Trophoblast cell (in vitro differentiated cells and primary cell): ENCODE results near the gene NELFB.
A peak's percentile ranks its signal among the peaks of the same experiment; 100 is the strongest.

ENCODE experiments used
- DNase-seq, 2 donors: peaks; one replicate each; pipeline ENCODE4 v3.0.0-alpha.2; 2016
- H2AFZ ChIP-seq: 2 replicates; pipeline ENCODE4 v1.6.1; 2013; ENCODE audit warnings: low read length, moderate library complexity, mild to moderate bottlenecking; ENCODE audit not compliant: insufficient read depth, poor library complexity
- H2AK5ac ChIP-seq: 2 replicates; pipeline ENCODE4 v1.6.1; 2013; ENCODE audit warnings: mild to moderate bottlenecking, low read length
- H2BK120ac ChIP-seq: 2 replicates; pipeline ENCODE4 v1.6.1; 2013; ENCODE audit warnings: low read length, mild to moderate bottlenecking, moderate library complexity; ENCODE audit not compliant: insufficient read depth, poor library complexity
- H2BK12ac ChIP-seq: 2 replicates; pipeline ENCODE4 v1.6.1; 2013; ENCODE audit warnings: mild to moderate bottlenecking, low read length, moderate library complexity
- H2BK5ac ChIP-seq: 2 replicates; pipeline ENCODE4 v1.6.1; 2013; ENCODE audit warnings: low read length, low read depth, moderate library complexity, mild to moderate bottlenecking; ENCODE audit not compliant: poor library complexity
- H3K14ac ChIP-seq: 2 replicates; pipeline ENCODE4 v1.6.1; 2013; ENCODE audit warnings: mild to moderate bottlenecking, low read length
- H3K18ac ChIP-seq: 2 replicates; pipeline ENCODE4 v1.6.1; 2013; ENCODE audit warnings: mild to moderate bottlenecking, low read length
- H3K23ac ChIP-seq: 2 replicates; pipeline ENCODE4 v1.6.1; 2013; ENCODE audit warnings: low read length
- H3K27ac ChIP-seq: 2 replicates; pipeline ENCODE4 v1.5.1; 2013; ENCODE audit warnings: low read depth, mild to moderate bottlenecking, inconsistent platforms, low read length, moderate library complexity
- H3K27me3 ChIP-seq: 2 replicates; pipeline ENCODE4 v1.6.1; 2013; ENCODE audit warnings: inconsistent platforms, mild to moderate bottlenecking, low read length, moderate library complexity; ENCODE audit not compliant: insufficient read depth
- H3K36me3 ChIP-seq, 2 experiments: 1 replicate in 1 of 2; 2 replicates in 1 of 2; pipeline ENCODE4 v1.6.1; 2013; ENCODE audit warnings: low read length in 2 of 2, mild to moderate bottlenecking in 2 of 2, moderate library complexity in 1 of 2; ENCODE audit not compliant: insufficient read depth in 2 of 2, control insufficient read depth in 1 of 2
- H3K4ac ChIP-seq: 2 replicates; pipeline ENCODE4 v1.6.1; 2013; ENCODE audit warnings: low read depth, mild to moderate bottlenecking, low read length, moderate library complexity
- H3K4me1 ChIP-seq, 2 experiments: 1 replicate in 1 of 2; 2 replicates in 1 of 2; pipeline ENCODE4 v1.6.1; 2013; ENCODE audit warnings: low read length in 2 of 2, mild to moderate bottlenecking in 2 of 2, moderate library complexity in 1 of 2; ENCODE audit not compliant: insufficient read depth in 2 of 2, control insufficient read depth in 1 of 2
- H3K4me2 ChIP-seq: 2 replicates; pipeline ENCODE4 v1.6.1; 2013; ENCODE audit warnings: inconsistent platforms, mild to moderate bottlenecking, low read length, moderate library complexity
- H3K4me3 ChIP-seq: 2 replicates; pipeline ENCODE4 v1.5.1; 2013; ENCODE audit warnings: mild to moderate bottlenecking, low read depth, low read length, inconsistent platforms
- H3K79me1 ChIP-seq: one replicate; pipeline ENCODE4 v1.6.1; 2013; ENCODE audit warnings: low read length
- H3K79me2 ChIP-seq: 2 replicates; pipeline ENCODE4 v1.6.1; 2013; ENCODE audit warnings: low read length, mild to moderate bottlenecking; ENCODE audit not compliant: control insufficient read depth, insufficient read depth, poor library complexity
- H3K9ac ChIP-seq: 2 replicates; pipeline ENCODE4 v1.6.1; 2013; ENCODE audit warnings: mild to moderate bottlenecking, low read length
- H3K9me3 ChIP-seq: 2 replicates; pipeline ENCODE4 v1.6.1; 2013; ENCODE audit warnings: low read depth, mild to moderate bottlenecking, control low read depth, inconsistent platforms, low read length; ENCODE audit not compliant: insufficient read depth
- H4K12ac ChIP-seq: 2 replicates; pipeline ENCODE4 v1.6.1; 2013; ENCODE audit warnings: low read depth, mild to moderate bottlenecking, low read length, moderate library complexity
- H4K8ac ChIP-seq: 2 replicates; pipeline ENCODE4 v1.6.1; 2013; ENCODE audit warnings: low read depth, mild to moderate bottlenecking, low read length, moderate library complexity
- H4K91ac ChIP-seq: one replicate; pipeline ENCODE4 v1.6.1; 2013; ENCODE audit warnings: low read depth, mild to moderate bottlenecking, low read length, moderate library complexity
- WGBS: extraction: QIAGEN DNeasy Blood & Tissue Kit; methylation state at CpG from one replicate; pipeline ENCODE4 v1.1.7; 2013; ENCODE audit warnings: missing lambda C conversion rate; ENCODE audit not compliant: insufficient read length, insufficient coverage; ENCODE audit errors: extremely low coverage; 5-methylcytosine and 5-hydroxymethylcytosine counted together

Gene NELFB

DNA sequence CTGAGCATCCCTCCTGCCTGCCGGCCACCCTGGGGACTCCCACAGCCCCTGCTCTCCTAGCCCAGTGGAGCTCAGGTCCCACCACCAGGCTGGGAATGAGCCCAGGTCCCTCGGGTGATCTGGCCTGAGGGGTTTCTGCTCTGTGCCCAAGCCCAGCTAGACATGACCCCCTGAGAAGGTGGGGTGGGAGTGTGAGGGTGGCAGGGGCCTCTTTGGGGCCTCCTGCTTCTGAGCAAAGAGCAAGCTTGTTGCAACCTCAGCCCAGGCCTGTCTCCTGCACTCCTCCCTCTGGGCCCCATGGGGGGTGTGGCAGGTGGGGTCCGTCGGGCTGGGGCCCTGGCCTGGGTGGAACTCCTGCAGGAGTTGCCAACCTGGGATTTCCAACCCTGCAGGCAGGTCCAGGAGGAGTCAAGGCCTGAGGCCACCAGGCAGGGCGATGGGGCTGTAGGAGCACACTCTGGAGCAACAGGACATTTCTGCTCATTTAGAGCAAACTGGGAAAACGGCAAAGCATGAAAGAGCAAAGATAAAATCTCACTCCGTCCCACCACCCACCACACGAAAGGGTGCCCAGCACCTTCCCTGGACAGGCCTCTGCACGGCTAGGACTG, 58.3 kb downstream of the NELFB start:
- no CpG with 5 or more reads among the region's 9 CpGs for WGBS
- H2BK12ac ChIP-seq = no peak overlapping the region
- H3K9ac ChIP-seq = no peak overlapping the region

DNA sequence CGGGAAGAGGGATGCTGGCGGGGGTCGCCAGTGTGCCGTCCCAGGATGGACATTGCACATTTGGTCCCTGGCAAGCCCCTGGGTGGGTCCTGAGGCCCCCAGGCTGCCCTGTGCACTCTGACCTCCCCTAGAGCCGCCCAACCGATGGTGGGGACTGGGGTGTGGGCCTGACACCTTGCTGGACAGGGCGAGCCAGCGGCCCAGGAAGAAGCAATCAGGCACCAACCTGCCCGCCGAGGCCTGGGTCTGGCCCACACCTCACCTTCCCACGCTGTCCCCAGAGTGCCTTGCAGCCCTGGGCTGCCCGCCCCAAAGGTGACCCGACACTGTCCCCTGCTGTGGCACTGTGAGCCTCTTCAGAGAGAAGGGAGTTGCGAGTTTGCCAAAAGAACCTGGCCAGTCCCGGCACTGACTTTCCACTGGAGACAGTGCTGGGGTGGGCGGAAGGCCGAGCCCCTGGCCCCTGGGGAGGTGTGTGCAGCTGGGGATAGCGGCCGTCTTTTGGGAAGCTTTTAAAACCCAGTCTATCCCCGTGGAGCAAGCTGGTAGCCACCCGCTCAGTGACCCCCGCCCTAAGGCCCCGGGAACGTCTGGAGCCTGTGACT, 58.9 kb downstream of the NELFB start:
- H3K79me2 ChIP-seq = no peaks in the 10 kb centered on the region
- no peak overlapping the region for H3K18ac ChIP-seq
- peaks cover 4% of the 10 kb centered on the region for H3K79me1 ChIP-seq
- no peak overlapping the region for H2BK12ac ChIP-seq
- H3K9ac ChIP-seq = no peak overlapping the region
- WGBS = no CpG with 5 or more reads among the region's 24 CpGs
- H3K4me2 ChIP-seq = no peak overlapping the region
- H2AK5ac ChIP-seq = no peak overlapping the region
- no peak overlapping the region for H3K23ac ChIP-seq
- no peak overlapping the region for H2BK120ac ChIP-seq
- H4K8ac ChIP-seq = no peak overlapping the region
- no peaks in the 10 kb centered on the region for H3K36me3 ChIP-seq
- H2AFZ ChIP-seq = no peak overlapping the region
- no peak overlapping the region for H3K27ac ChIP-seq
- H3K4ac ChIP-seq = no peak overlapping the region
- no peak overlapping the region for H2BK5ac ChIP-seq
- H4K91ac ChIP-seq = no peak overlapping the region
- H3K4me1 ChIP-seq = peaks cover 5 to 6% of the 10 kb centered on the region in 2 experiments
- DNase-seq = no peak
- no peak overlapping the region for H3K14ac ChIP-seq
- H3K4me3 ChIP-seq = no peak overlapping the region
- no peak overlapping the region for H4K12ac ChIP-seq
- no peaks in the 10 kb centered on the region for H3K9me3 ChIP-seq
- H3K27me3 ChIP-seq = no peaks in the 10 kb centered on the region

More for the DNA sequence above, 58.3 kb downstream of the NELFB start:
- H2AK5ac ChIP-seq = no peak overlapping the region
- DNase-seq = no peak
- H2BK5ac ChIP-seq = no peak overlapping the region
- H3K4ac ChIP-seq = no peak overlapping the region
- peaks cover 5 to 6% of the 10 kb centered on the region in 2 experiments for H3K4me1 ChIP-seq
- H3K4me2 ChIP-seq = no peak overlapping the region
- H3K79me2 ChIP-seq = no peaks in the 10 kb centered on the region
- H3K14ac ChIP-seq = no peak overlapping the region
- H3K9me3 ChIP-seq = no peaks in the 10 kb centered on the region
- no peak overlapping the region for H4K12ac ChIP-seq
- H3K27ac ChIP-seq = no peak overlapping the region
- peaks cover 4% of the 10 kb centered on the region for H3K79me1 ChIP-seq
- H2AFZ ChIP-seq = no peak overlapping the region
- H3K23ac ChIP-seq = no peak overlapping the region
- H2BK120ac ChIP-seq = no peak overlapping the region
- no peak overlapping the region for H4K91ac ChIP-seq
- no peaks in the 10 kb centered on the region for H3K36me3 ChIP-seq
- no peak overlapping the region for H4K8ac ChIP-seq
- H3K4me3 ChIP-seq = no peak overlapping the region
- H3K27me3 ChIP-seq = no peaks in the 10 kb centered on the region
- H3K18ac ChIP-seq = no peak overlapping the region

DNA sequence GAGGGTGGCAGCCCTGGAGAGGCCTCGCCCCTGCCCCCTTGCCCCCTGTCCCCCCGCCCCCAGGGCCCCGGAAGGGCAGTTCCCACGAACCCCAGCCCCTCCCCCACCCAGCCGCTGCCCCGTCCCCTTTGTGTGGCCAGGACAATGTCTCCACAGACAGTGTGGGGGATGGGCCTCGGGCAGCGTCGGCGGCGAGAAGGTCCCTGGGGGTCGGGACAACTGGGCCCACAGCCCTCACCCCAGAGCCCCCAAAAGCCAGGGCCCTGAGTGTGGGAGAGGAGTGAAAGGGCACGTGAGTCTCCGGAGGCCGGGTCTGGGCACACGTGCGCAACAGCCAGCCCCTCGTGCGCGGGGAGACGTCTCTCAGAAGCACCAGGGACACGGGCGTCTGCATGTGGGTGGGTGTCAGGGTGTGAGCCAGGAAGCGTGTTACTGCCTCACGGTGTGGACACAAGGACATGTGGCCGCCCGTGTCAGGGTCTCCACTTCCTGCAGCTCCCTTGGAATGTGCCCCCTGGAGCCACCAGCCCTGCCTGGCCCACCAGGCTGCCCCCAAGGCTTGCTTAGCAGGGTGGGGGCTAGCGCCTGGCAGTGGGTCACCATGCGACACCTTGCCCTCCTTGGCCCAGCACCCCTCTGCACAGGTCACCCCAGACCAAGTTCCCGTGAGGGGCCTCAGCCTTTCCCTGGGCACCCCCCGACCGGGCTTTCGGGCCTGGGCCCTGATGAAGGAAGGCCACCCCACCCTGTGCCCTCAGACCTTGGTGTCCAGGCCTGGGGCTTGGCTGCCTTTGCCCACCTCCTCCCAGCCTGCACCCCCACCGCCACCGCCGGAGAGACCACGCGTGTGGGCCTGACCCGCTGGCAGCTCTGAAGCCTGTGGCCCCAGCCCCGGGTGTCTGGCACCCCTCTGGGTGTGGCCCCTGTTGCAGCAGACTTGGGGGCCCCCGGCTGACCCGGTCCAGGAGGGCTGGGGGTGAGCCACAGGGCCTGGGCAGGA, 59.7 kb downstream of the NELFB start:
- peaks cover 5 to 6% of the 10 kb centered on the region in 2 experiments for H3K4me1 ChIP-seq
- WGBS = no CpG with 5 or more reads among the region's 42 CpGs
- H3K4me3 ChIP-seq = no peak overlapping the region

DNA sequence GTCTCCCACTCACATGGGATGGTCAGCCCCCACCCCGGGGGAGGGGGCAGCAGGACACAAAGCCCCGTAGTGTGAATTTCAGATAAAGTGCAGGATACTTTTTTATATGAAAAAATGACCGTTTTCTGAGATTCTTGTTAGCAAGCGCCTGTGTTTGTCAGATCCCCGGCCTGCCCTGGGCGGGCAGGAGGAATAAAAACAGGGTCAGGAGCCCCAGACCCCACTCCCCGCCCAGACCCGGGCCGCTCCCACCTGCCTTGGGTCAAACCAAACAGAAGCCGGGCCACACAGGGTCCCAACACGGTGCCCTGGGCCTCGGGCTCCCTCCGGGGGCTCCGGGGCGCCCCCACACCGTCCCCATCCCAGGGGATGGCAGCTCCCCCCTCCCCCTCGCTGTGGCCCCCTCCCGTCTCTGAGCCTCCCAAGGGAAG, 60.5 kb downstream of the NELFB start:
- Histone ChIP-seq H4K12ac (no peak overlapping the region), H3K27me3 (no peaks in the 10 kb centered on the region), H3K18ac (no peak overlapping the region), H3K4me3 (no peak overlapping the region), H3K79me1 (peaks cover 4% of the 10 kb centered on the region), H3K79me2 (no peaks in the 10 kb centered on the region), H3K23ac (no peak overlapping the region), H4K8ac (no peak overlapping the region), H3K27ac (no peak overlapping the region), H3K14ac (no peak overlapping the region), H2AK5ac (no peak overlapping the region), H3K4me2 (no peak overlapping the region), H3K4me1 (peaks cover 5 to 6% of the 10 kb centered on the region in 2 experiments), H4K91ac (peak overlapping the region; percentile 58), H2BK12ac (peak overlapping the region; percentile 11), H3K36me3 (no peaks in the 10 kb centered on the region), H2BK5ac (no peak overlapping the region), H2AFZ (no peak overlapping the region), H3K9ac (no peak overlapping the region), H3K9me3 (no peaks in the 10 kb centered on the region), H3K4ac (no peak overlapping the region), H2BK120ac (peak overlapping the region; percentile 25)
- no peak for DNase-seq
- no CpG with 5 or more reads among the region's 18 CpGs for WGBS

More for the DNA sequence above, 59.7 kb downstream of the NELFB start:
- peak overlapping the region; percentile 1 for H3K14ac ChIP-seq
- H3K27ac ChIP-seq = no peak overlapping the region
- H2AFZ ChIP-seq = no peak overlapping the region
- no peak overlapping the region for H3K18ac ChIP-seq
- no peaks in the 10 kb centered on the region for H3K9me3 ChIP-seq
- no peak overlapping the region for H3K9ac ChIP-seq
- H3K4me2 ChIP-seq = no peak overlapping the region
- H2BK5ac ChIP-seq = no peak overlapping the region
- H2AK5ac ChIP-seq = peak overlapping the region; percentile 45
- H4K91ac ChIP-seq = peak overlapping the region; percentile 41
- H4K12ac ChIP-seq = no peak overlapping the region
- H3K4ac ChIP-seq = no peak overlapping the region
- no peaks in the 10 kb centered on the region for H3K27me3 ChIP-seq
- no peaks in the 10 kb centered on the region for H3K79me2 ChIP-seq
- peak overlapping the region; percentile 25 for H2BK120ac ChIP-seq
- H2BK12ac ChIP-seq = peak overlapping the region; percentile 11
- H4K8ac ChIP-seq = no peak overlapping the region
- peaks cover 4% of the 10 kb centered on the region for H3K79me1 ChIP-seq
- no peaks in the 10 kb centered on the region for H3K36me3 ChIP-seq
- no peak overlapping the region for H3K23ac ChIP-seq
- DNase-seq = no peak
